ENCODE results near the gene MBNL2. TPM values are rescaled to one million over a fixed set of nuclear protein-coding genes. Genes with fewer than 3 reads are reported as not detected.

The MBNL2 gene
- total RNA-seq, 2 experiments from 2014 or later = 2.7 to 7.4 TPM

- H3K9me3 ChIP-seq (ENCODE audit: low read length) = no peaks in the 10 kb centered on the region
- BruUV-seq (replicated peaks) = no TSS peak
- H2AFZ ChIP-seq (ENCODE audit: low read length) = no peak overlapping the region
- intact Hi-C loops (cut with micrococcal nuclease; ENCODE audit: unreplicated experiment) = loop anchor here (1.0 to 10.0 kb wide), 2 partner anchors 120 to 234 kb away; partner anchors contain the start of gene MBNL2
- no peaks in the 10 kb centered on the region for H3K79me2 ChIP-seq (ENCODE audit: insufficient read depth, low read depth, low read length)
- peak; percentile 20 for DNase-seq (ENCODE audit: low spot score)
- POLR2A ChIA-PET = no interaction called here
- H3K4me2 ChIP-seq (ENCODE audit: low read length) = no peak overlapping the region
- H3K4me3 ChIP-seq (ENCODE audit: low read depth, low read length, poor library complexity, severe bottlenecking) = no peak overlapping the region
- H3K27ac ChIP-seq (ENCODE audit: low read depth, low read length, poor library complexity, severe bottlenecking) = no peak overlapping the region
- CTCF ChIA-PET (ENCODE audit: unreplicated experiment) = no interaction called here
- no peaks in the 10 kb centered on the region for H3K9me2 ChIP-seq (ENCODE audit: insufficient read depth, low read length)
- no peaks in the 10 kb centered on the region for H3K36me3 ChIP-seq (ENCODE audit: insufficient read depth, low read length)
- H3K4me1 ChIP-seq (ENCODE audit: insufficient read depth, low read length, poor library complexity, severe bottlenecking) = no peaks in the 10 kb centered on the region
- TF ChIP-seq CTCF (conservative IDR thresholded peaks at IDR 0.05; ENCODE audit: low read length) = peak; percentile 72
- no peak for TF ChIP-seq EZH2phosphoT487 (IDR thresholded peaks at IDR 0.05; ENCODE audit: borderline replicate concordance, low read depth, low read length)
- H4K20me1 ChIP-seq (ENCODE audit: insufficient read depth, low read length) = no peaks in the 10 kb centered on the region
Observed at GRCh38 chr13:97344265-97345175, 122.4 kb downstream of the MBNL2 start.

- no peaks in the 10 kb centered on the region for H3K36me3 ChIP-seq (ENCODE audit: insufficient read depth, low read length)
- no peaks in the 10 kb centered on the region for H3K4me1 ChIP-seq (ENCODE audit: insufficient read depth, low read length, poor library complexity, severe bottlenecking)
- no peaks in the 10 kb centered on the region for H4K20me1 ChIP-seq (ENCODE audit: insufficient read depth, low read length)
- ChIA-PET CTCF (ENCODE audit: unreplicated experiment) (no interaction called here), POLR2A (no interaction called here)
- H3K4me2 ChIP-seq (ENCODE audit: low read length) = no peak overlapping the region
- H3K79me2 ChIP-seq (ENCODE audit: insufficient read depth, low read depth, low read length) = no peaks in the 10 kb centered on the region
- intact Hi-C loops (cut with micrococcal nuclease; ENCODE audit: unreplicated experiment) = loop anchor here (10.0 kb wide), 1 partner anchor 121 kb away; the partner anchor contains the start of gene MBNL2
- no peaks in the 10 kb centered on the region for H3K9me2 ChIP-seq (ENCODE audit: insufficient read depth, low read length)
- BruUV-seq (replicated peaks) = no TSS peak
- TF ChIP-seq EZH2phosphoT487 (IDR thresholded peaks at IDR 0.05; ENCODE audit: borderline replicate concordance, low read depth, low read length) (no peak), CTCF (conservative IDR thresholded peaks at IDR 0.05; ENCODE audit: low read length) (no peak)
- H3K27ac ChIP-seq (ENCODE audit: low read depth, low read length, poor library complexity, severe bottlenecking) = no peak overlapping the region
- no peak for DNase-seq (ENCODE audit: low spot score)
- H3K9me3 ChIP-seq (ENCODE audit: low read length) = no peaks in the 10 kb centered on the region
- H3K4me3 ChIP-seq (ENCODE audit: low read depth, low read length, poor library complexity, severe bottlenecking) = no peak overlapping the region
- H2AFZ ChIP-seq (ENCODE audit: low read length) = no peak overlapping the region
Observed at GRCh38 chr13:97346097-97346496, 124.0 kb downstream of the MBNL2 start.

All from OCI-LY7 (cell line).